ENCODE data around the gene TMPRSS3.

TMPRSS3 gene

GRCh38 chr21:42358261-42358660 is 37.6 kb downstream of the TMPRSS3 start:
- ATAC-seq = no peak
- TF ChIP-seq ZC3H10 (CRISPR knock-in tag; IDR thresholded peaks at IDR 0.05) (no peak), POU6F1 (CRISPR knock-in tag; IDR thresholded peaks at IDR 0.05; ENCODE audit: borderline replicate concordance, low read depth) (no peak), OSR1 (CRISPR knock-in tag; IDR thresholded peaks at IDR 0.05) (no peak), RARB (CRISPR knock-in tag; IDR thresholded peaks at IDR 0.05) (no peak), BACH2 (CRISPR knock-in tag; IDR thresholded peaks at IDR 0.05; ENCODE audit: borderline replicate concordance) (no peak), CSDC2 (CRISPR knock-in tag; IDR thresholded peaks at IDR 0.05) (no peak)
- TF ChIP-seq, protein P1, sequence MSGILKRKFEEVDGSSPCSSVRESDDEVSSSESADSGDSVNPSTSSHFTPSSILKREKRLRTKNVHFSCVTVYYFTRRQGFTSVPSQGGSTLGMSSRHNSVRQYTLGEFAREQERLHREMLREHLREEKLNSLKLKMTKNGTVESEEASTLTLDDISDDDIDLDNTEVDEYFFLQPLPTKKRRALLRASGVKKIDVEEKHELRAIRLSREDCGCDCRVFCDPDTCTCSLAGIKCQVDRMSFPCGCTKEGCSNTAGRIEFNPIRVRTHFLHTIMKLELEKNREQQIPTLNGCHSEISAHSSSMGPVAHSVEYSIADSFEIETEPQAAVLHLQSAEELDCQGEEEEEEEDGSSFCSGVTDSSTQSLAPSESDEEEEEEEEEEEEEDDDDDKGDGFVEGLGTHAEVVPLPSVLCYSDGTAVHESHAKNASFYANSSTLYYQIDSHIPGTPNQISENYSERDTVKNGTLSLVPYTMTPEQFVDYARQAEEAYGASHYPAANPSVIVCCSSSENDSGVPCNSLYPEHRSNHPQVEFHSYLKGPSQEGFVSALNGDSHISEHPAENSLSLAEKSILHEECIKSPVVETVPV (CRISPR knock-in tag; IDR thresholded peaks at IDR 0.05) = no peak

- no peak for ATAC-seq
- no peak for TF ChIP-seq POU6F1 (CRISPR knock-in tag; IDR thresholded peaks at IDR 0.05; ENCODE audit: borderline replicate concordance, low read depth)
- TF ChIP-seq OSR1 (CRISPR knock-in tag; IDR thresholded peaks at IDR 0.05) = no peak
- TF ChIP-seq, protein P2, sequence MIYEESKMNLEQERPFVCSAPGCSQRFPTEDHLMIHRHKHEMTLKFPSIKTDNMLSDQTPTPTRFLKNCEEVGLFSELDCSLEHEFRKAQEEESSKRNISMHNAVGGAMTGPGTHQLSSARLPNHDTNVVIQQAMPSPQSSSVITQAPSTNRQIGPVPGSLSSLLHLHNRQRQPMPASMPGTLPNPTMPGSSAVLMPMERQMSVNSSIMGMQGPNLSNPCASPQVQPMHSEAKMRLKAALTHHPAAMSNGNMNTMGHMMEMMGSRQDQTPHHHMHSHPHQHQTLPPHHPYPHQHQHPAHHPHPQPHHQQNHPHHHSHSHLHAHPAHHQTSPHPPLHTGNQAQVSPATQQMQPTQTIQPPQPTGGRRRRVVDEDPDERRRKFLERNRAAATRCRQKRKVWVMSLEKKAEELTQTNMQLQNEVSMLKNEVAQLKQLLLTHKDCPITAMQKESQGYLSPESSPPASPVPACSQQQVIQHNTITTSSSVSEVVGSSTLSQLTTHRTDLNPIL (CRISPR knock-in tag; IDR thresholded peaks at IDR 0.05; ENCODE audit: low read depth) = no peak
- no peak for TF ChIP-seq TCF4 (CRISPR knock-in tag; IDR thresholded peaks at IDR 0.05; ENCODE audit: borderline replicate concordance)
- no peak for TF ChIP-seq TOX (CRISPR knock-in tag; IDR thresholded peaks at IDR 0.05; ENCODE audit: borderline replicate concordance)
- TF ChIP-seq ZFP3 (CRISPR knock-in tag; IDR thresholded peaks at IDR 0.05) = no peak
- no peak for TF ChIP-seq ZNF565 (CRISPR knock-in tag; conservative IDR thresholded peaks at IDR 0.05; ENCODE audit: low read depth)
- no peak for TF ChIP-seq ZFP30 (CRISPR knock-in tag; IDR thresholded peaks at IDR 0.05)
- TF ChIP-seq PPARA (CRISPR knock-in tag; IDR thresholded peaks at IDR 0.05; ENCODE audit: borderline replicate concordance) = no peak
- TF ChIP-seq PATZ1 (CRISPR knock-in tag; IDR thresholded peaks at IDR 0.05; ENCODE audit: borderline replicate concordance) = no peak
- no peak for TF ChIP-seq CSDC2 (CRISPR knock-in tag; IDR thresholded peaks at IDR 0.05)
- TF ChIP-seq, protein P1 (CRISPR knock-in tag; IDR thresholded peaks at IDR 0.05) = no peak
- no peak for TF ChIP-seq SNAI2 (CRISPR knock-in tag; IDR thresholded peaks at IDR 0.05)
- no peak for TF ChIP-seq ZNF70 (CRISPR knock-in tag; IDR thresholded peaks at IDR 0.05)
Measured at GRCh38 chr21:42357307-42357706, 38.5 kb downstream of the TMPRSS3 start.

- ATAC-seq = no peak
- TF ChIP-seq RARB (CRISPR knock-in tag; IDR thresholded peaks at IDR 0.05) = no peak
- no peak for TF ChIP-seq POU6F1 (CRISPR knock-in tag; IDR thresholded peaks at IDR 0.05; ENCODE audit: borderline replicate concordance, low read depth)
- TF ChIP-seq, protein P1 (CRISPR knock-in tag; IDR thresholded peaks at IDR 0.05) = no peak
- TF ChIP-seq ZC3H10 (CRISPR knock-in tag; IDR thresholded peaks at IDR 0.05) = no peak
- TF ChIP-seq ZNF8 (CRISPR knock-in tag; IDR thresholded peaks at IDR 0.05) = no peak
- no peak for TF ChIP-seq TCF4 (CRISPR knock-in tag; IDR thresholded peaks at IDR 0.05; ENCODE audit: borderline replicate concordance)
- no peak for TF ChIP-seq GLIS3 (CRISPR knock-in tag; IDR thresholded peaks at IDR 0.05)
- no peak for TF ChIP-seq ARNTL (CRISPR knock-in tag; IDR thresholded peaks at IDR 0.05; ENCODE audit: borderline replicate concordance, low read depth)
- no peak for TF ChIP-seq ZFP3 (CRISPR knock-in tag; IDR thresholded peaks at IDR 0.05)
- TF ChIP-seq ESRRG (CRISPR knock-in tag; IDR thresholded peaks at IDR 0.05) = no peak
- no peak for TF ChIP-seq ISL1 (CRISPR knock-in tag; IDR thresholded peaks at IDR 0.05)
- no peak for TF ChIP-seq ZFP30 (CRISPR knock-in tag; IDR thresholded peaks at IDR 0.05)
- TF ChIP-seq ZNF70 (CRISPR knock-in tag; IDR thresholded peaks at IDR 0.05) = no peak
- TF ChIP-seq, protein P2 (CRISPR knock-in tag; IDR thresholded peaks at IDR 0.05; ENCODE audit: low read depth) = no peak
- TF ChIP-seq ZNF565 (CRISPR knock-in tag; conservative IDR thresholded peaks at IDR 0.05; ENCODE audit: low read depth) = no peak
- TF ChIP-seq SNAI2 (CRISPR knock-in tag; IDR thresholded peaks at IDR 0.05) = no peak
Measured at GRCh38 chr21:42356650-42357049, 39.2 kb downstream of the TMPRSS3 start.
